ENCODE data around the gene MYO7B.

The MYO7B gene

DNA sequence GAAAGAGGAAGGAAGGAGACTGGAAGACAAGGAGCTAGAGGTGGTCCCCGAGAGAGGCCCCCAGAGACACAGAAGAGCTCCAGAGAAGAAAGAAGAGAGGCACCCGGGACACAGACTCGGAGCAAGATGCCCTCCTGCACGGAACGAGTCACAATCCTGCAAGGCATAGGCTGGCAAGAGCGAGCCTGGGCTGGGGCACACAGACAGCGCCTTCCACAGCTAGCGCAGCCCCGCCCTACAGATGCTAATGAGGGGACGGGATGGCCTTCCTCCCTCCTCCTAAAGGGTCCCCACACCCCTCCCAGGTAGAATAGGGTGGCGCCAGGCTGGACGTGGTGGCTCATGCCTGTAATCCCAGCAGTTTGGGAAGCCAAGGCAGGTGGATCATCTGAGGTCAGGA, 90.7 kb downstream of the MYO7B start:
- TF ChIP-seq, protein P1, sequence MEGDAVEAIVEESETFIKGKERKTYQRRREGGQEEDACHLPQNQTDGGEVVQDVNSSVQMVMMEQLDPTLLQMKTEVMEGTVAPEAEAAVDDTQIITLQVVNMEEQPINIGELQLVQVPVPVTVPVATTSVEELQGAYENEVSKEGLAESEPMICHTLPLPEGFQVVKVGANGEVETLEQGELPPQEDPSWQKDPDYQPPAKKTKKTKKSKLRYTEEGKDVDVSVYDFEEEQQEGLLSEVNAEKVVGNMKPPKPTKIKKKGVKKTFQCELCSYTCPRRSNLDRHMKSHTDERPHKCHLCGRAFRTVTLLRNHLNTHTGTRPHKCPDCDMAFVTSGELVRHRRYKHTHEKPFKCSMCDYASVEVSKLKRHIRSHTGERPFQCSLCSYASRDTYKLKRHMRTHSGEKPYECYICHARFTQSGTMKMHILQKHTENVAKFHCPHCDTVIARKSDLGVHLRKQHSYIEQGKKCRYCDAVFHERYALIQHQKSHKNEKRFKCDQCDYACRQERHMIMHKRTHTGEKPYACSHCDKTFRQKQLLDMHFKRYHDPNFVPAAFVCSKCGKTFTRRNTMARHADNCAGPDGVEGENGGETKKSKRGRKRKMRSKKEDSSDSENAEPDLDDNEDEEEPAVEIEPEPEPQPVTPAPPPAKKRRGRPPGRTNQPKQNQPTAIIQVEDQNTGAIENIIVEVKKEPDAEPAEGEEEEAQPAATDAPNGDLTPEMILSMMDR (IDR thresholded peaks at IDR 0.05; ENCODE audit: poor library complexity, severe bottlenecking) = no peak
- no peak overlapping the region for H3K27ac ChIP-seq (ENCODE audit: poor library complexity, severe bottlenecking)
- ATAC-seq (ENCODE audit: low read depth) (no peak), DNase-seq (ENCODE audit: low spot score) (no peak)
- no peaks in the 10 kb centered on the region for H3K9me3 ChIP-seq (ENCODE audit: severe bottlenecking)
- H3K4me1 ChIP-seq (ENCODE audit: insufficient read depth, poor library complexity, severe bottlenecking) = peaks cover 6% of the 10 kb centered on the region
- no peak overlapping the region for H3K4me3 ChIP-seq (ENCODE audit: severe bottlenecking)
- no peaks in the 10 kb centered on the region for H3K27me3 ChIP-seq (ENCODE audit: insufficient read depth, poor library complexity, severe bottlenecking)
- no peaks in the 10 kb centered on the region for H3K36me3 ChIP-seq (ENCODE audit: low read depth)

- Histone ChIP-seq H3K27ac (ENCODE audit: poor library complexity, severe bottlenecking) (no peak overlapping the region), H3K36me3 (ENCODE audit: low read depth) (no peaks in the 10 kb centered on the region), H3K4me3 (ENCODE audit: severe bottlenecking) (no peak overlapping the region), H3K4me1 (ENCODE audit: insufficient read depth, poor library complexity, severe bottlenecking) (peaks cover 6% of the 10 kb centered on the region), H3K27me3 (ENCODE audit: insufficient read depth, poor library complexity, severe bottlenecking) (no peaks in the 10 kb centered on the region), H3K9me3 (ENCODE audit: severe bottlenecking) (no peaks in the 10 kb centered on the region)
- TF ChIP-seq, protein P1 (IDR thresholded peaks at IDR 0.05; ENCODE audit: poor library complexity, severe bottlenecking) = no peak
- no peak for ATAC-seq (ENCODE audit: low read depth)
- DNase-seq (ENCODE audit: low spot score) = no peak
These were observed 91.6 kb downstream of the MYO7B start for GRCh38 chr2:127626917-127627739.

DNA sequence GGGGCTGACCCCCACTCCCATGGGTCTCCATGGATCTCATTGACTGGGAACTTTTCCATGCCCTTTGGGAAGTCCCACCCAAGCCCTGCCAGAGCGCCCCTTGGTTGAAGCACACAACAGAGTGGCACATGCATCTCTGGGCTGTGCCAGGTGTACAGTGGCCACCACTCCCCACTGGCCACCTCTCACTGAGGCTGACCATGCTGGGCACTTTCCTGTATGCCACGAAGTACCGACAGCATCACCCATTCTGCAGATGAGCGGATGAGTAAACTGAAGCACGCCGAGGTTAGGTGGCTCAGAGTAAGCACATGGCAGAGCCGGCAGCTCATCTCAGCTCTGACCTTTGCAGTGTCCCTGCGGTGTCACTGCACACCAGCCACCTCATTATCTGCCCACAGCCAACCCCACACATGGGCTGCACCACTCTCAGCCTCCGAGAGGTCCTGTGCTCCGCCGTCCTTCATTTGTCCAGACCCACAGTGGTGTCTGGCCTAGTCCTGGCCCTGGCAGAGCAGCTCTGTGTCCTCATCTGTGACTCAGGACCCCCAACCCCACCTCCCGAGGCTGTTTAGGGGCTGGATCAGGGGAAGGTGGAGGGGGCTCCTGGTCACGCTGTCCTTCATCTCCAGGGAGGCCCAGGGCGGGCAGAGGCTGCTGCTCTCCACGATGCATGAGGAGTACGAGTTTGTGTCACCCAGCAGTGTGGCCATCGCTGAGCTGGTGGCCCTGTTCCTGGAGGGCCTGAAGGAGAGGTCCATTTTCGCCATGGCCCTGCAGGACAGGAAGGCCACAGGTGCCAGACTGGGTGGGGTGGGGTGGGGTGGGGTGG, 92.5 kb downstream of the MYO7B start:
- Histone ChIP-seq H3K36me3 (ENCODE audit: low read depth) (no peaks in the 10 kb centered on the region), H3K27ac (ENCODE audit: poor library complexity, severe bottlenecking) (no peak overlapping the region), H3K4me3 (ENCODE audit: severe bottlenecking) (no peak overlapping the region), H3K4me1 (ENCODE audit: insufficient read depth, poor library complexity, severe bottlenecking) (peaks cover 6% of the 10 kb centered on the region), H3K9me3 (ENCODE audit: severe bottlenecking) (no peaks in the 10 kb centered on the region), H3K27me3 (ENCODE audit: insufficient read depth, poor library complexity, severe bottlenecking) (no peaks in the 10 kb centered on the region)
- TF ChIP-seq, protein P1 (IDR thresholded peaks at IDR 0.05; ENCODE audit: poor library complexity, severe bottlenecking) = no peak
- ATAC-seq (ENCODE audit: low read depth) (no peak), DNase-seq (ENCODE audit: low spot score) (no peak)

DNA sequence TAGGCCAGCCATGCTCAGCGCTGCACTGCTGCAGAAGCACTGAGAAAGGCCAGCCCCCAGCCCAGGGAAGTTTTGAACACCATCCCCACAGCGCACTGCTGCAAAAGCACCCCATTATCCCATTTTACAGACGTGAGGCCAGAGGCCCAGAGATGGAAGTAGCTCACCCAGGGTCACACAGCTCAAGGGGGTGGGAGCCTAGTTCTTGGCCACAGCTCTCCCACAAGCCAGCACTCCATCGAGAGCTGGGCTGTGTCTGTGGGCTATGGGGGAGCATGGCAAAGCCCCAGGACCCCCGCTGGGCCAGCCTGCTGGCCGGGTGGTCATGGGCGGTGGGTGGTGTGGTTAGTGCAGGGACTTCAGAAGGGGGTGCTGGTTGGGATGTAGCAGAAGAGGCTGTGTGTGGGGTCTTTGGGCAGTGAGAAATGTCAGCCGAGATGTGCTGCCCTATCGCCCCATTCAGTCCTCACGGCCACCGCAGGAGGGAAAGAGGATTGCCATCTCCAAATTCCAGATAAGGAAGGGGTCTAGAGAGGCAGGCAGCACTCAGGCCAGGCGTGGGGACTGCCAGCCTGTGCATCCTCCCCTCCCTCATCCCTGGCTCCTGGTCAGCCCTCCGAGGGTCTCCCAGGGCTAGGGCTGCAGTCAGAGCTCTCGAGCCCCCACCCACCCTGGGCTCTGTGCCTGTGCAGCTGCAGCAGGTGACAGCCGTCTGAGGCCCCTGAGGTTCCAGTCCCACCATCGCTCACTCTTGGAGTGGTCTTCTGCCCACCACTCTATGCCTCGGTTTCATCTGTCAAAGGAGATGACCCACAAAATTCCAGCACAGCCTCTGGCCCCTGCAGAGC, 93.5 kb downstream of the MYO7B start:
- Histone ChIP-seq H3K27ac (ENCODE audit: poor library complexity, severe bottlenecking) (no peak overlapping the region), H3K36me3 (ENCODE audit: low read depth) (no peaks in the 10 kb centered on the region), H3K27me3 (ENCODE audit: insufficient read depth, poor library complexity, severe bottlenecking) (no peaks in the 10 kb centered on the region), H3K9me3 (ENCODE audit: severe bottlenecking) (no peaks in the 10 kb centered on the region), H3K4me1 (ENCODE audit: insufficient read depth, poor library complexity, severe bottlenecking) (no peaks in the 10 kb centered on the region), H3K4me3 (ENCODE audit: severe bottlenecking) (no peak overlapping the region)
- DNase-seq (ENCODE audit: low spot score) (no peak), ATAC-seq (ENCODE audit: low read depth) (no peak)
- TF ChIP-seq, protein P1 (IDR thresholded peaks at IDR 0.05; ENCODE audit: poor library complexity, severe bottlenecking) = no peak
